ENCODE measurements around the gene SLC35F1. TPM values are rescaled to one million over a fixed set of nuclear protein-coding genes. Genes with fewer than 3 reads are reported as not detected.

SLC35F1 gene
- total RNA-seq, 2 experiments from 2014 or later: 0.09 TPM

- DNase-seq (no peak), ATAC-seq (no peak)
- ChIA-PET POLR2A (no interaction called here), CTCF (no interaction called here)
- TF ChIP-seq CTCF (IDR thresholded peaks at IDR 0.05): no peak
- H3K4me3 Mint-ChIP-seq: no peak overlapping the region
- intact Hi-C loops (cut with micrococcal nuclease): no loop called here
- H3K36me3 Mint-ChIP-seq (ENCODE audit: low read depth): no peaks in the 10 kb centered on the region
- H3K4me1 Mint-ChIP-seq (ENCODE audit: low read depth): no peaks in the 10 kb centered on the region
- H3K27ac Mint-ChIP-seq: no peak overlapping the region
- peaks cover 10% of the 10 kb centered on the region for H3K27me3 Mint-ChIP-seq
- no peaks in the 10 kb centered on the region for H3K9me3 Mint-ChIP-seq
These were observed 44.7 kb downstream of the SLC35F1 start for GRCh38 chr6:117951783-117952182.

GRCh38 chr6:117955684-117956256 lies 48.7 kb downstream of the SLC35F1 start:
- intact Hi-C loops (cut with micrococcal nuclease): no loop called here
- Mint-ChIP-seq H3K27me3 (peaks cover 7% of the 10 kb centered on the region), H3K36me3 (ENCODE audit: low read depth) (no peaks in the 10 kb centered on the region), H3K27ac (no peak overlapping the region), H3K4me3 (no peak overlapping the region), H3K4me1 (ENCODE audit: low read depth) (no peaks in the 10 kb centered on the region), H3K9me3 (no peaks in the 10 kb centered on the region)
- no peak for DNase-seq
- ATAC-seq: no peak
- no peak for TF ChIP-seq CTCF (IDR thresholded peaks at IDR 0.05)
- ChIA-PET CTCF (no interaction called here), POLR2A (no interaction called here)

GRCh38 chr6:117956386-117956785 lies 49.3 kb downstream of the SLC35F1 start:
- DNase-seq (no peak), ATAC-seq (no peak)
- no peak for TF ChIP-seq CTCF (IDR thresholded peaks at IDR 0.05)
- Mint-ChIP-seq H3K4me3 (no peak overlapping the region), H3K4me1 (ENCODE audit: low read depth) (no peaks in the 10 kb centered on the region), H3K9me3 (no peaks in the 10 kb centered on the region), H3K27me3 (peaks cover 5% of the 10 kb centered on the region), H3K36me3 (ENCODE audit: low read depth) (no peaks in the 10 kb centered on the region), H3K27ac (no peak overlapping the region)
- intact Hi-C loops (cut with micrococcal nuclease): no loop called here
- ChIA-PET POLR2A (no interaction called here), CTCF (no interaction called here)

GRCh38 chr6:117958536-117958935 lies 51.5 kb downstream of the SLC35F1 start:
- H3K27ac Mint-ChIP-seq: no peak overlapping the region
- no peaks in the 10 kb centered on the region for H3K36me3 Mint-ChIP-seq (ENCODE audit: low read depth)
- H3K27me3 Mint-ChIP-seq: peaks cover 4% of the 10 kb centered on the region
- intact Hi-C loops (cut with micrococcal nuclease): no loop called here
- ATAC-seq: no peak
- ChIA-PET POLR2A (no interaction called here), CTCF (no interaction called here)
- no peaks in the 10 kb centered on the region for H3K9me3 Mint-ChIP-seq
- no peak for DNase-seq
- no peaks in the 10 kb centered on the region for H3K4me1 Mint-ChIP-seq (ENCODE audit: low read depth)
- no peak for TF ChIP-seq CTCF (IDR thresholded peaks at IDR 0.05)
- H3K4me3 Mint-ChIP-seq: no peak overlapping the region

- DNase-seq (no peak), ATAC-seq (no peak)
- Mint-ChIP-seq H3K4me1 (ENCODE audit: low read depth) (no peaks in the 10 kb centered on the region), H3K4me3 (no peak overlapping the region), H3K36me3 (ENCODE audit: low read depth) (no peaks in the 10 kb centered on the region), H3K27ac (no peak overlapping the region), H3K27me3 (peaks cover 5% of the 10 kb centered on the region), H3K9me3 (peaks cover 4% of the 10 kb centered on the region)
- no peak for TF ChIP-seq CTCF (IDR thresholded peaks at IDR 0.05)
- ChIA-PET POLR2A (no interaction called here), CTCF (interaction anchor here (0.9 kb wide), 1 partner anchor 15 kb away, joined by 7 read pairs; no protein-coding TSS in a partner anchor)
- intact Hi-C loops (cut with micrococcal nuclease): no loop called here
These were observed 53.8 kb downstream of the SLC35F1 start for GRCh38 chr6:117960877-117961276.

Data from activated CD8-positive, alpha-beta T cell treated with anti-CD3 and anti-CD28 coated beads for 36 hours (primary cell).